GM18517 (cell line): ENCODE measurements around the gene MYPN.
A peak's percentile ranks its signal among the peaks of the same experiment; 100 is the strongest.
"Not testable (repeated sequence)": the region's sequence is repeated elsewhere in the genome, so short reads cannot be mapped to it uniquely, and the experiment has no call there.

ENCODE experiments used
- ATAC-seq: cut with Tn5 transposase; IDR thresholded peaks from one replicate; pipeline ENCODE4 v1.9.1; 2021; ENCODE audit warnings: mild to moderate bottlenecking, moderate library complexity; ENCODE audit not compliant: unreplicated experiment

MYPN gene

GRCh38 chr10:68128015-68128414 lies 18.7 kb downstream of the MYPN start:
- ATAC-seq = no peak

DNA sequence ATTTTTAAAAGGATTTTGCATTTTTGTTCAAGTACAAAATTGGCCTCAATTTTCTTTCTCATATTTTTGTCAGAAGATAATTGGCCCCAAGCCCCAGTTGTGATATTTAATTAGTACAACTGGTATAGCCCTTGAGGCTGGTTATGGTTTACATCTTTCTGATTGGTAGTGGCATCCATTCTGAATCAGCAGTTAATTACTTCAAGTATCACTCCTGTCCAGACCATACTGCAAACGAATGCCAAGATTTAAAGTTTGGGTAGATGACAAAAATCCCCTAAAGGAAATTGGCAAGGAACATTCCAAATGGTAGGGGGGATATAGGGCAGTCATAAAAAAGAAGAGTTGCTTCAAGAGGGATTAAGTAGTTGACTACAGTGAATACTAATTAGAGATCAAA lies 23.1 kb downstream of the MYPN start:
- no peak for ATAC-seq

- ATAC-seq = no peak
Measured at GRCh38 chr10:68133523-68133922, 24.2 kb downstream of the MYPN start.

DNA sequence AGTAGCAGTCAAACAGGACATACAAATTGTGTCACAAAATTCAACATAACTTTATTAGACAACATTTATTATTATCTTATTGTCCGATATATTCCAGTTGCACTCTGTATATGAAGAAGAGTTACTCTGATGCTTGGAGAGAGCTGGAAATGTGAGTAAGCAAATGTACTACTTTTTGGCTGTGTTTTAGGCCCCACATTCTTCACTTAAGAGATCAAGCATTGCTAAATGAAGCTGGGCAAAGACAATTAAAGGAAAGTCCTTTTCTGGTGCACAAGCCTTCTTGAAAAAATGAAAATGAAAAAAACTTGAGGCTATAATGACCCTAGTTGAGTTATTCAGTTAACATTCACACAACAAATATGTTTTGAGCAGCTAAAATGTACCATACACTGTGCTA lies 26.1 kb downstream of the MYPN start:
- no peak for ATAC-seq

GRCh38 chr10:68135922-68136792 lies 26.9 kb downstream of the MYPN start:
- ATAC-seq = no peak

DNA sequence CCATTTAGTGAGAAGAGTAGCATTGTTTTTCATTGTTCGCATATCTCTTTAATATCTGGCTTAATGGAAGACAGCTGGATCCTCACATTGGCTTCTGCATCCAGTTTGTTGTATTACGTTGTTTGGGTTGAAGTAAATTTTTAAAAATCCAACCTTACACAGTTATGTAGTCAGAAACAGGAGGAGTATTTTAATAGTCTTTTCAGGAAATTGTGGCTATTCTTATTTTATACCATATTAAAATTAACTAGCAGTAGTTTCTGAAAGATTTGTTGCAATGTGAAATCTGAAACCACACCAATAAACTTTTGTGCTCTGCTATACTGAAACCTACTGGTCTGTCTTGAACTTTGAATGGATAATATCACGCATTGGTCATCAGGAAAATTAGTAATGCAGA lies 27.9 kb downstream of the MYPN start:
- ATAC-seq = no peak

- no peak for ATAC-seq
Measured at GRCh38 chr10:68138526-68138925, 29.2 kb downstream of the MYPN start.

DNA sequence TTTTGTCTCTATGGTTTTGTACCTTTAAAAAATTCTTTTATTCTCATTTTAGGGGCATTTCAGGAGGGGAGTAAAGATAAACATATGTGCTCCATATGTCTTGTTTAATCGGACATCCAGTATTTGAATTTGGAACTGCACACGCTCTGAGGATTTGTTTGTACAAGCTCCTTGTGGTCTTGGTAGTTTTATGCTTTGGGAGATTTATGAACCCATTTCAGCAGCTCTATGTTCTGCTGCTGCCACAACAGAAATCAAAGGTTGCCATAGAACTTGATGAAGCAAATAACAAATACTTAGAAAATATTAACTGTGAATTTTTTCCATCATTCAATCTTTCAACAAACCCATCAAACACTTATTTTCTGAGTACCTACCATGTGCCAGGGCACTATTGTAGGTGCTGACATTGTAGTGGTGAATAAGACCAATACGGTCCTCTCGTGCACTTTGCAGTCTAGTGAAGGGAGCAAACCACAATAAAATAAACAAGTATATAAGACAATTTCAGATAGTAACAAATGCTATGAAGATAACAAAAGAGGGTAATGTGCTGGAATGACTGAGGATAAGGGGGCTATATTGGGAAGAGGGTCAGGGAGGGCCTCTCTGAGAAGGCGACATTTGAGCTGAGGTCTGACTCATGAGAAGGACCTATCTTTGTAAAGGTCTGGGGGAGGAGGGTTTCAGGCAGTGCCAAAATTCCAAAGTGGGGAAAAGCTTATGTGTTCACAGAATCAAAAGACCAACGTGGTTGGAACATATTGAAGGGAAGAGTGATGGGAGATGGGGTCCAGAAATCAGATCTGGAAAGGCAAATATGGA lies 30.4 kb downstream of the MYPN start:
- ATAC-seq = no peak

- ATAC-seq = no peak
Measured at GRCh38 chr10:68142761-68143160, 33.5 kb downstream of the MYPN start.

DNA sequence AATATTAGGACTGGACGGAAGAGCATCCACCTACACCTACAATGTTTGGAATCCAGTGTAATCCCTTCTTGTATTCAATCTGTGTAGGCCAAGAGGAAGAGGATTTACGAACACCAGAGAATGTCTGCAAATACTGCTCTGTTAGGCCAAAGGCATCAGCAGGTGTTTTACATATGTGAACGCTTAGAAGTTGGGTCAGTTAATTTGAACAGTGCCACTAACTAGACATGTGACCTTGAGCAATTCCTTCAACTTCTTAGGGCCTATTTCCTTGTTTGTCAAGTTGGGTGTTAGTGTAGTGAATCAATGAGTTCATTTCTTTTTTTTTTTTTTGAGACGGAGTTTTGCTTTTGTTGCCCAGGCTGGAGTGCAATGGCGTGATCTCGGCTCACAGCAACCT lies 35.4 kb downstream of the MYPN start:
- no peak for ATAC-seq

DNA sequence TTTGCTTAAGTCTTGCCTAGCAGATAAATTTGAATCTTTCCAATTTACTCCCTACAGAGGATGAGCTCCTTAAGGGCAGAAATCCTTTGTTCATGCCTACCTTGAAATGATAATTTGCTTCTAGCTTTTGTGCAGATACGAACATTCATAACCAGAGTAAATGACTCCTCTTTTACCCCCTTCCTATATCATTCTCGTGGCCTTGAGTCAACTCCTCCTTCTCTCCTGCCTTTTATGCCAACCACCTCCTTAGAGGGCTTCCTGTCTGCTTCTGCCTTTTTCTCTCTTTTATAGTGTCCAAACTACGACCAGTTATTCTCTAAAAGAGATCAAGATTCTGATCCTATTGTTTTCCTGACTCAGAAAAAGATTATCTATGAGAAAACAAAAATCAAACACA lies 36.4 kb downstream of the MYPN start:
- no peak for ATAC-seq

DNA sequence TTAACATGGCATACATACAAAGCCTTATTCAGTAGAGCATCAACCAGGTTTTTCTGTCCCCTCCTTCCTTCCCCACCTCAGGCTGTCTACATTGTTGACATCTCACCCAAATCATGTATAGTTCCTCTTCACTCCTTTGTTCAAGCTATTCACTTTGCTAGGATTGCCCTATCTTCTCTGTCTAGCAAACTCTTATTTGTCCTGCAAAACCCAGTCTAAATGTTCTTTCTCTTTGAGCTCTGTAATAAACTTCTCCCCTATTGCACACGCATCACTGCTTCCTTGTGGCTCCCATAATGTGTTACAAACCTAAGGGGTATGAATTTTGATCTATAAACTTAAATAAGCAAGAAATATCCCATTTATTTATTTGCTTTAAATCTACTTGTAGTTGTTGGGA lies 36.8 kb downstream of the MYPN start:
- no peak for ATAC-seq

GRCh38 chr10:68151453-68151852 lies 42.2 kb downstream of the MYPN start:
- ATAC-seq = no peak

GRCh38 chr10:68153473-68154210 lies 44.4 kb downstream of the MYPN start:
- ATAC-seq = no peak

DNA sequence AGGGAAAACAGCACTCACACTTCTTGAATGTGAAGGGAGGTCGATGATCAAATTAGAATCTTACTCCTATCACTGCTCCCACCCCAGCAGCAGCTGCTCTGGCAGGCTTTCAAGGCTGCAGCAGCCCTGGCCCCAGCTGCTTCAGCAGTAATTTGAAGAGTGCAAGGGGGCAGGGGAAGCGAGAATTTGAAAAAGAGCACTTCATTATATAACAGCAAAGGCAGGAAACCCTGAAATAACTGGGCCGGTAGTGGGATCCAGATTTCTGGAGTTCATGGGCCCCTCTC lies 44.9 kb downstream of the MYPN start:
- no peak for ATAC-seq

GRCh38 chr10:68155615-68156210 lies 46.4 kb downstream of the MYPN start:
- no peak for ATAC-seq

DNA sequence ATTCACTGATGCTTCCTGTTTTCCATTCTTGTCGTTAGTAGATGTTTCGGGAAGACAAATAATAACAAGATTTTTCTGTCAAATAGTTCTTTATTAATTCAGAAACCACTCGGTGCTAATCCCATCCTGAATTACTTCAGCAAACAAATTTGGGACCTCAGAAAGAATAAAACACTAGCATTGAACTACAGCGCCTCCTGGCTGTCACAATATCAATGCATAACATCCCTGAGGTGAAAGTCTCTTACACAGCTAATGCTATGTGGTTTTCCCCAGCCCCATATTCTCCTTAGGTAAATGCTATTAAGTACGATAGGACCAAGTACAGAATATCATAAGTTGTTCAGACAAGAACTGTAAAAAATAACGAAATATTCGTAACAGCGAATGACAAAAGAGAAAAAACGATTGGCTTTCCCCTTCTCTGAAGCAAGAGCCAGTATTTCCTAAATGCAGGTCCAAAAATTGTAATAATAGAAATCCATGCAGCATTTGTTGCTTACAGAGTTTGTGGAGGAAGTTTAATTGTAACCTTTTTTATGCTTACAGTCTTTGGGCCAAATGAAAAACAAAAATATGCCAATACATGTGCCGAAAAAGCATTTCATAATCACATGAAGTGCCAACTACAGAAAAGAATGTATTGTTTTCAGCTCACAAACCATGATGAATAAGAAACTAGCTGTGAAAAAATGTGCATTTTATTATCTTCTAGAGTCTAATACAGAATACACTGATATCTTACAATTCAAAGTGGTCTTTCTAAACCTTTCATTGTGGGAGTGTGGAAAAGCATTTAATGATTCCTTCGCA lies 47.3 kb downstream of the MYPN start:
- peak; percentile 50 for ATAC-seq

GRCh38 chr10:68157522-68157921 lies 48.2 kb downstream of the MYPN start:
- not testable (repeated sequence) for ATAC-seq

DNA sequence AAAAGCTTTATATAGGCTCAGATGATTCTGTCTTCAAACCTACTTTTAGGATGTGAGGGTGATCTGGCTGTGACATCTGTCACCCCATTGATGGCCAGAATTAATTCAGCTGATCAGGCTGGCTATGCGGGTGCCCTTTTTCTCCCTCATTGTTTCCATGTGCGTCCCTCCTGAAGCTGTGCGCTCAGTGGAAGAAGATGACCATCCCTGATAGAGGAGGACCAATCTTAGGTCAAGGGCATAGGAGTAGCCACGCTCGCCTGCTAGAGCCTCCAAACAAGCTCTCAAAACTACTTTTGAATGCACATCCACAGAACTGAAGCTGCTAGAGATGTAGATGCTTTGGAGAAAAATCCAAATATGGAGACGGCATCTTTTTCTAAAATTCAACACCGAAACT lies 48.7 kb downstream of the MYPN start:
- ATAC-seq = no peak

- peak; percentile 99 for ATAC-seq
Measured at GRCh38 chr10:68163735-68164134, 54.4 kb downstream of the MYPN start.
